HPDE6-E6E7 (cell line): ENCODE data around the gene BRF1.

Experiments
- DNase-seq: peaks from one replicate; pipeline ENCODE4 v3.0.0; 2011; ENCODE audit warnings: missing footprints; ENCODE audit errors: extremely low spot score

The BRF1 gene

GRCh38 chr14:105211086-105211757, 89.6 kb downstream of the BRF1 start:
- DNase-seq, result no peak

DNA sequence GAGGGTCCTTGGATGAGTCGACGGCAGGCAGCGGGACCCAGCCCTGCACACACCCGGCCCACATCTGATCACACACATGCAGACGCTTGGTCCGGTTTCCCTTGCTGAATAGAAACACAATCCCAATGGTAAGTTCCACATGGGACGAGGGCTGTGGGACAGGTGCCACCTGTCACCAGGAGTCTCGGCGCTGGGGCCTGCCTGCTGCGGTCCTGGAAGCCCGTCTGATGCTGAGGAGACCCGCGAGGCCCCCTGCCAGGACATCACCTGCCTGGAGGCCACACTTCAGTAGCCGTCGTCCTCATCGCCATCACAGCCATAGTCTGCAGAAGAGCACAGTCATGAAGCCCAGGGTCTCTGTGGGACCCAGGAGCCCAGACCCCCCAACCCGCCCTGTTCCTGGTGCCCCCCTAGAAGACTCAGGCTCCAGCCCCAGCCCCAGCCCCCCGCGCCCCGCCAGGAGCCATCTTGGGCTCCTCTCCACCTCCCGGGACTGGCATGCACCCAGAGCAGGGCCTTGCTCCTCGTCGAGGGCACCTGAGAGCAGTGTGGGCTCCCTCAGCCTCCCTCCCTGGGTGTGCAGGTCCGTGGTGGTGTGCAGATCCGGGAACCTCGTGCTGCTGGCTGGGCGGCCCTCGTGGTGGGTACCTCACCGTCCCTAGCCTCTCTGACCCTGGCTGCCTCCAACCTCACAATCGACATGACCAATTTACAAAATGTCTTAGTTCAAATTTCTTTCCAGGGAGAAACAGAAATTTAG, 90.4 kb downstream of the BRF1 start:
- no peak for DNase-seq

DNA sequence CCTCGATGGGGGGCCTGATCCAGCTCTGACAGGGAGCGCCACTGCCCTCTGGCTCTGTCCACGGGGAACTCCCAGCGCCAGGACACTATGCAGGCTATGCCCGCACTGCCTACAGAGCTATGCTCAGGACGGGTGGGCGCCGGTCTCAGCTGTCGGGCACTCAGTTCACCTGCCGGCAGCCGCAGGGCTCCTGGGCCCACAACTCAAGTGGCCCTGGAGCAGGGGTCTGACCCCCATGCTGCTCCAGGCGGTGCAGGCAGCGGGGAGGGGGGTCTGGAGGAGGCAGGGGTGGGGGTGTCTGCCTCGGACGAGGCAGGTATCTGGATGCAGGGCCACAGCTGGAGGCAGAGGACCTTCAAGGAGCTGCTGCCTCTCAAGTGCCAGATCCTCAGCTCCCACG, 91.2 kb downstream of the BRF1 start:
- DNase-seq, result no peak

GRCh38 chr14:105209091-105209490, 91.7 kb downstream of the BRF1 start:
- DNase-seq, result no peak

GRCh38 chr14:105208738-105209075, 92.1 kb downstream of the BRF1 start:
- no peak for DNase-seq

GRCh38 chr14:105207996-105208737, 92.6 kb downstream of the BRF1 start:
- no peak for DNase-seq

DNA sequence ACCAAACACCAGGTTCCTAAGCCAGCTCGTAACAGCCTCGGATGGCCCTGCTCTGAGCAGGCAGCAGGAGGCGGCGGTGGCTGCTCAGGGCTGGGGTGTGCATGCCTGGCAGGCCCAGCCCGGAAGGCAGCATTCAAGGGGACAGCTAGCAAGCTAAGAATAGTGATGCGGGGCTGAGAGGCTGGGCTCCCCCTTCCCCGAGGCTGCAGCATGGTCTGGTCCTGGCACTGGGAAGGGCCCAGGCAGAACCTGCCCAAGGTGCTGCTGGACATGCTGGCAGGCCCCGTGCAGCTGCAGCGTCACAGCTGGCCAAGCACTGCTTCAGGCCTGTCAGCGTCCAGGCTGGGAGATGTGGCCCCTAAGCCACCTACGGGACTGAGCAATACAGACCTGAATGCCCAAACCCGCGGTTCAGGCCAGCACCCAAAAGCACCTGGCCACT, 93.3 kb downstream of the BRF1 start:
- DNase-seq, result no peak

DNA sequence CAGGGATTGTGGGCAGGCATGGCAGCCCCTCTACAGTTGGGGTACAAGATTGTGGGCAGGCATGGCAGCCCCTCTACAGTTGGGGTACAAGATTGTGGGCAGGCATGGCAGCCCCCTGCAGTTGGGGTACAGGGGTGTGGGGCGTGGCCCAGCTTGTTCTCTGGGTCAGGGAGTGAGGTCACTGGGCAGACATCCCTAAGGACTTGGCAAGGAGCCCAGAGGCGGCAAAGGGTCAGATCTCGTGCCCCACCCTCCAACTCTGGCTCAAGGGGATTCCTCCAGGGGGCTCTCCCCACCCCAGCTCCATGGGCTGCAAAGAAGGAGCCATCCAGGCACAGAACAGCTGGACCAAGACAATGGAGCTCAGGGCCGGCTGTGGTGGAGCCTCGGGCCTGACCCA, 93.9 kb downstream of the BRF1 start:
- DNase-seq, result no peak

GRCh38 chr14:105205673-105206208, 95.1 kb downstream of the BRF1 start:
- no peak for DNase-seq

DNA sequence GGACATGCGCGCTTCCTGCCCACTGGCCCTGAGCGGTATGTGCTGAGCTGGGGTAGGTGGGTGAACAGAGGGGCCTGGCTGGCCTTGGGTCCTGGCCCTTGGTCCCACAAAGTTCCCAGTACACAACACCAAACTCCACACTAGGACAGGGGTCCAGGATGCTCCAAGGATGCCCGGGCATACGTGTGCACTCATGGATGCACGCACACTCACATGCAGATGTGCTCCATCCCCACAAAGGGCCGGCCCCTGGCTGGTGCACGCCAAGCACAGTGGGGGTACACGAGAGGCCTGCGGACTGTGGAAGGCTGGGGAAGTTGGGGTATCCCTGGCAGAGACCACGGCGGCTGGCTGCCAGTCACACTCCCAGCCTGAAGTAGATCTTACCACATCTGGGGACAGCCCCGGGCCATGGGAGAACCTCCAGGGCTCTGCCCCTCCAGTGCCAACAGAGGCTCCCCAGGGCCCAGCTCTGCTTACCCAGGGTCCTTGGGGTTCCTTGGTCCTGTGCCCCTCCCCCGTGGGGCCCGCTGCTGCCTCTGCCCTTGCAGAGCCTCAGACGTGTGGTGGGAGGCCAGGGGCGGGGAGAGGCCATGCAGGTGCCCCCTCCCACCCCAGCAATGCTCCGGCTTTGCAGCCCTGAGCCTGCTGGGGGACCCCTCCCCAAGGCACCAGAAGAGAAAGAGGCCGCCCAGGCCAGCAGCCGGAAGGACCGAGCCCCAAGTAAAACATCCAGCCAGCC, 95.7 kb downstream of the BRF1 start:
- no peak for DNase-seq

GRCh38 chr14:105204206-105204930, 96.4 kb downstream of the BRF1 start:
- DNase-seq, result no peak

GRCh38 chr14:105203701-105204100, 97.1 kb downstream of the BRF1 start:
- DNase-seq, result no peak

- peak; percentile 79 for DNase-seq
Measured at GRCh38 chr14:105203057-105203531, 97.7 kb downstream of the BRF1 start.

DNA sequence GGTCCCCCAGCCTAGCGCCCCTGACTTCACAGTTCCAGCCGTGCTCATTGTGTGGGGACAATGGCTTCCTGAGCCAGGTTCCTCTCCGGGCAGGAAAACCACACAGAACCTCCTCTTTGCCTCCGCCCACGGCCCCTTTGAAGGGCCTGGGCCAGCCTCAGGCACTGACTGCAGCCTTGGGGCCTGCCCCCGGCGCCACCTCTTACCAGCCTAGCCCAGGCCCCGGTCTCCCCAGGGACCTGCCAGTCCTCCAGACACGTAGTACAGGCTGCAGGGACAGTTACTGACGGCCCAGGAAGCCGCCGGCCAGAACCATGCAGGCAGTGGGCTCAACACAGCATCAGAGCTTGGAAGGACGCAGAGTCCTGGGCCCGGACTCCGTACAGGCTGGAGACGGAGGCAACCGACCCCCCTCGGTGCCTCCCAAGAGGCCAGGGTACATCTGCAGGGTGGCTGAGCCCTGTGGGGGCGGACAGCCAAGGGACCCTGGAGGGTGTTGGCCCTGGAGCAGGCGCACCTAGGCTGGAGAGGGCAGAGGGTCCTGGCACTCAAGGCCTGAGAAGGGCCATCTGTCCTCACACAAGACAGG, 98.8 kb downstream of the BRF1 start:
- no peak for DNase-seq

- DNase-seq, result no peak
Measured at GRCh38 chr14:105201156-105201924, 99.5 kb downstream of the BRF1 start.

- DNase-seq, result no peak
Measured at GRCh38 chr14:105200641-105201040, 100.2 kb downstream of the BRF1 start.

- DNase-seq, result no peak
Measured at GRCh38 chr14:105200074-105200473, 100.7 kb downstream of the BRF1 start.

GRCh38 chr14:105199093-105199492, 101.7 kb downstream of the BRF1 start:
- no peak for DNase-seq

GRCh38 chr14:105198588-105198987, 102.2 kb downstream of the BRF1 start:
- no peak for DNase-seq

GRCh38 chr14:105197211-105197641, 103.6 kb downstream of the BRF1 start:
- no peak for DNase-seq
